PC-9 (cell line): ENCODE data around the gene VSX1. TPM values are rescaled to one million over a fixed set of nuclear protein-coding genes. Genes with fewer than 3 reads are reported as not detected.

ENCODE experiments used
- BruUV-seq: library from RNA; stranded (reverse); fragments of 400-500 nt; replicated peaks from 2 replicates; lab custom pipeline; 2021; lab: Mats Ljungman, UMichigan
- CTCF ChIA-PET: fragments of 300-600 bp; sonication (Branson Sonifier 250); formaldehyde crosslinking; loops from one replicate; lab custom pipeline; 2022; ENCODE audit warnings: antibody characterized with exemption; lab: Charles Lee
- POLR2A ChIA-PET: fragments of 300-600 bp; sonication (Branson Sonifier 250); formaldehyde crosslinking; loops from one replicate; lab custom pipeline; 2022; ENCODE audit warnings: antibody characterized with exemption; ENCODE audit not compliant: unreplicated experiment; lab: Charles Lee
- DNase-seq, 2 experiments: peaks; one replicate each; pipeline versions ENCODE4 v3.0.0 to v3.0.0-alpha.2; 2015 to 2022; ENCODE audit warnings: mixed read lengths in 1 of 2
- H2AFZ ChIP-seq: fragments of 200-600 bp; sonication (generic); 2 replicates; pipeline ENCODE4 v1.8.1; 2017; ENCODE audit warnings: antibody characterized with exemption
- H3F3A ChIP-seq: fragments of 200-600 bp; sonication (generic); 2 replicates; pipeline ENCODE4 v1.8.1; 2017; ENCODE audit warnings: antibody characterized with exemption, mild to moderate bottlenecking, low read depth; ENCODE audit not compliant: insufficient read depth
- H3K27ac ChIP-seq: fragments of 200-600 bp; sonication (generic); 2 replicates; pipeline ENCODE4 v1.6.1; 2016; ENCODE audit warnings: mixed run types
- H3K27me3 ChIP-seq: fragments of 200-600 bp; sonication (generic); 2 replicates; pipeline ENCODE4 v1.6.1; 2016; ENCODE audit warnings: low read depth, mixed run types; ENCODE audit not compliant: insufficient read depth
- H3K36me3 ChIP-seq: fragments of 200-600 bp; sonication (generic); 2 replicates; pipeline ENCODE4 v1.6.1; 2016; ENCODE audit warnings: low read depth, mixed run types
- H3K4me1 ChIP-seq: fragments of 200-600 bp; sonication (generic); replicated peaks from 2 replicates; pipeline ENCODE4 v1.6.1; 2016; ENCODE audit warnings: mixed run types; ENCODE audit not compliant: insufficient read depth
- H3K4me2 ChIP-seq: fragments of 200-600 bp; sonication (generic); 2 replicates; pipeline ENCODE4 v1.6.1; 2017; ENCODE audit warnings: mixed run types
- H3K4me3 ChIP-seq: fragments of 200-600 bp; sonication (generic); 2 replicates; pipeline ENCODE4 v1.6.1; 2016; ENCODE audit warnings: mixed run types
- H3K79me2 ChIP-seq: fragments of 200-600 bp; sonication (generic); 2 replicates; pipeline ENCODE4 v1.6.1; 2017; ENCODE audit warnings: low read depth, mixed run types
- H3K9me2 ChIP-seq: fragments of 200-600 bp; sonication (generic); 2 replicates; pipeline ENCODE4 v1.8.1; 2017; ENCODE audit warnings: mild to moderate bottlenecking; ENCODE audit not compliant: insufficient read depth
- H3K9me3 ChIP-seq: fragments of 200-600 bp; sonication (generic); 2 replicates; pipeline ENCODE4 v1.8.1; 2016; ENCODE audit warnings: low read depth; ENCODE audit not compliant: insufficient read depth
- H4K20me1 ChIP-seq: fragments of 200-600 bp; sonication (generic); 2 replicates; pipeline ENCODE4 v1.8.1; 2017; ENCODE audit not compliant: insufficient read depth
- CTCF ChIP-seq: fragments of 200-600 bp; sonication (generic); conservative IDR thresholded peaks from 2 replicates; pipeline ENCODE4 v1.6.1; 2017; ENCODE audit warnings: mixed run types, antibody characterized with exemption, mild to moderate bottlenecking, moderate library complexity
- EZH2 ChIP-seq: fragments of 200-600 bp; sonication (generic); IDR thresholded peaks from 2 replicates; pipeline ENCODE4 v1.8.0; 2017; ENCODE audit warnings: antibody characterized with exemption, low read depth
- intact Hi-C: fragments of 100-400 bp; cut with micrococcal nuclease; formaldehyde crosslinking; loops from one replicate; pipeline ENCODE4 v1.10.0; 2022; ENCODE audit not compliant: unreplicated experiment
- total RNA-seq: library from RNA; stranded (reverse); gene quantifications from 2 replicates; pipeline ENCODE4 v1.2.3, GENCODE V29; 2021

The VSX1 gene
- total RNA-seq, 1 experiment from 2014 or later: 1.5 TPM

- no peaks in the 10 kb centered on the region for H3K79me2 ChIP-seq
- no peaks in the 10 kb centered on the region for H3K36me3 ChIP-seq
- H3K27me3 ChIP-seq: no peaks in the 10 kb centered on the region
- no peak overlapping the region for H2AFZ ChIP-seq
- ChIA-PET CTCF (no interaction called here), POLR2A (no interaction called here)
- DNase-seq: no peak
- intact Hi-C loops: no loop called here
- H3K27ac ChIP-seq: no peak overlapping the region
- no peak overlapping the region for H3K4me3 ChIP-seq
- no peaks in the 10 kb centered on the region for H3K9me3 ChIP-seq
- no peaks in the 10 kb centered on the region for H3K4me1 ChIP-seq
- H4K20me1 ChIP-seq: no peaks in the 10 kb centered on the region
- no TSS peak for BruUV-seq
- no peak overlapping the region for H3K4me2 ChIP-seq
- TF ChIP-seq EZH2 (no peak), CTCF (no peak)
- H3F3A ChIP-seq: no peaks in the 10 kb centered on the region
- H3K9me2 ChIP-seq: no peaks in the 10 kb centered on the region
Observed at GRCh38 chr20:25128649-25129048, 46.7 kb upstream of the VSX1 start.

DNA sequence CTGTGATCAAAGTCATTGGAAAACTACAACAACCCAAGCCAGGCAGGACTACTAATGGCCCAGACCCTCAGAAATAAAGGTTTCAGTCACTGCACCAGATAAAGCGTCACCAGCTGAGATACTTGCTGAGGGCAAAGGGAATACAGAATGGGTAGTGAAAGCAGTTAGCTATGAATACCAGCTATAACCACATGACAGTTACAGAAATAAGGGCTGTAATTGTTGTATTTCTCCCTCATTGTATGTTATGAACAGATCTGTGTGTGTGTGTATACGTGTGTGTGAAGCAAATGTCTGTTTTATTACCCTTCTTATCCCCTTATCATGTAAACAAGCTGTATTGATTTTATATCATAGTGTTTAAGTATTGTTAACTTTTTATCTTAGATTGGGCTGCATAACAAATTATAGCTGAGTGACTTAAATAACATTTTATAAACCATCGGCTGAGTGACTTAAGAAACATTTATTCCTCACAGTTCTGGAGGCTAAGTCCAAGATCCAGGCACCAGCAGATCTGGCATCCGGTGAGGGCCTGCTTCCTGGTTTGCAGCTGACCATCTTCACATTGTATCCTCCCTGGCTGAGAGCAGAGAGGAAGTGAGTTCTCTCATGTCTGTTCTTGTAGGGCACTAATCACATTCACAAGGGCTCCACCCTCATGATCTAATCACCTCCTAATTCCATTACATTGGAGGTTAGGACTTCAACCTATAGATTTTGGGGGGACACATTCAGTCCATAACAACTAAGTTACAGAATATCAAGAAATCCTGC, 46.0 kb upstream of the VSX1 start:
- no peak for TF ChIP-seq EZH2
- TF ChIP-seq CTCF: no peak
- Histone ChIP-seq H3K9me3 (no peaks in the 10 kb centered on the region), H3K4me3 (no peak overlapping the region), H3K4me2 (no peak overlapping the region), H3F3A (no peaks in the 10 kb centered on the region), H3K36me3 (no peaks in the 10 kb centered on the region), H3K27me3 (no peaks in the 10 kb centered on the region), H3K9me2 (no peaks in the 10 kb centered on the region), H3K27ac (no peak overlapping the region), H3K4me1 (no peaks in the 10 kb centered on the region), H2AFZ (no peak overlapping the region), H3K79me2 (no peaks in the 10 kb centered on the region), H4K20me1 (no peaks in the 10 kb centered on the region)
- no peak for DNase-seq
- intact Hi-C loops: no loop called here
- ChIA-PET CTCF (no interaction called here), POLR2A (no interaction called here)
- no TSS peak for BruUV-seq

GRCh38 chr20:25126204-25127029, 44.5 kb upstream of the VSX1 start:
- no peaks in the 10 kb centered on the region for H3K27me3 ChIP-seq
- no peaks in the 10 kb centered on the region for H3K4me1 ChIP-seq
- TF ChIP-seq EZH2: no peak
- TF ChIP-seq CTCF: no peak
- no peak overlapping the region for H3K4me2 ChIP-seq
- H2AFZ ChIP-seq: no peak overlapping the region
- H4K20me1 ChIP-seq: no peaks in the 10 kb centered on the region
- H3K9me3 ChIP-seq: no peaks in the 10 kb centered on the region
- H3F3A ChIP-seq: no peaks in the 10 kb centered on the region
- no peaks in the 10 kb centered on the region for H3K36me3 ChIP-seq
- H3K79me2 ChIP-seq: no peaks in the 10 kb centered on the region
- ChIA-PET POLR2A (no interaction called here), CTCF (no interaction called here)
- no peaks in the 10 kb centered on the region for H3K9me2 ChIP-seq
- no peak for DNase-seq
- intact Hi-C loops: no loop called here
- no peak overlapping the region for H3K4me3 ChIP-seq
- H3K27ac ChIP-seq: no peak overlapping the region
- no TSS peak for BruUV-seq
